GM21717 (cell line): ENCODE measurements around the gene SLC17A3.

ENCODE experiments used
- ATAC-seq: cut with Tn5 transposase; IDR thresholded peaks from one replicate; pipeline ENCODE4 v1.9.1; 2021; ENCODE audit warnings: mild to moderate bottlenecking, moderate library complexity; ENCODE audit not compliant: unreplicated experiment

Gene SLC17A3

DNA sequence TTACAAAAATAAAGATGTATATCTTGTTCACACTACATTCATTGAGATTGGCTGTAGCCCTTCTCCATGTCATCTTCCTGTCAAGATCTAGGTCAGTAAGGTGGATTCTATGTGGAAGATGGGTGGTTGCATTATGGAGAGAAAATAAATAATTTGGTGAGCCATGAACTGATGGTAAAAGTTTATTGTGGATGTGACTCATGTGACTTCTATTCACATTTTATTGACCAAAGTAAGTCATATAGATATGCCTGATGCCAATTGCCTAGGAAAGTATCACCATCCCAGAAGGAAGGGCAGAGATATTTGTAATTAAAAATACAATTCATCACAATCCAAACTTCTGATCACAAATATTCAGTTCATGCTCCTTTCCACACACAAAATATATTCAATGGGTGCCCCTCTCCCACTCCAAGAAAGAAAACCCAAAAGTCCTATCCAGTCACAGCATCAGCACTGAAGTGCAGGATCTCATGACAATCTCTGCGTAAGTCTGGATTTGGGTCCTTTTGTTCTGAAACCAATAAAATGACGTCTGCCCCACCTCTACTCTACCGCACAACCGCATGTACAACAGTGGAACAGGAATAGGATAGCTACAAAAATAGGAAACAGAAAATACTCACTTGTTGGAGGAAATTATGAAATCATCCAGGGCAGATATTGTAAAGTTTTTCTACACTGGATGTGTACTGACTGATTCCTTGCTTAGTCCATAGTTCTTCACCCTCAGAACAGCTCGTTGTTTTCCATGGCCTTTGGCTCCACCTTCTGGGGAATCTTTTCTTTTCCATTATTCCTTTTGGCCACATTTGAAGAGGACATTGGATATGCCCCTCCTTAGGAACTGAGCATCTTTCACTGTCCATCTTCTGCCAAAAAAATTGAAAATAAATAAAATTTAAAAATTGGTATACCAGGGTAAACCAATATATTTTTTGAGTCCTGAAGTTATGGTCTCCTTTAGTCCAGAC lies 16.1 kb upstream of the SLC17A3 start:
- ATAC-seq: no peak

DNA sequence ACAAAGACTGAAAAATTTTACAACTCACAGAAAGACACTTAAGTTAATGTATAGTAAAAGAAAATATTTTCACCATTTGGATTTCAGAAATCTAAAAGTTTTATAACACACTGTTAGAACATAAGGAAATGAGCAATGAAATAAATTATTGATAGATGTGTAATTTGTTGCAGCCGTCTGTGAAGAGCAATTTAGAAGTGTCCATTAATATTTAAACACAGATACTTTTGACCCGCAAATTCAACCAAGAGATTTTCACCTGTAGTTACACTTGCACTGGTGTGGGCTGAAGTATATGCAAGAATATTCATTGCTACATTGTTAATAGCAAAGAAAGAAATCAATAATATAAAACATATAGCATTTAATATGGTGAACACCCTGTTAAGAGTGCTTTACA lies 14.6 kb upstream of the SLC17A3 start:
- no peak for ATAC-seq

DNA sequence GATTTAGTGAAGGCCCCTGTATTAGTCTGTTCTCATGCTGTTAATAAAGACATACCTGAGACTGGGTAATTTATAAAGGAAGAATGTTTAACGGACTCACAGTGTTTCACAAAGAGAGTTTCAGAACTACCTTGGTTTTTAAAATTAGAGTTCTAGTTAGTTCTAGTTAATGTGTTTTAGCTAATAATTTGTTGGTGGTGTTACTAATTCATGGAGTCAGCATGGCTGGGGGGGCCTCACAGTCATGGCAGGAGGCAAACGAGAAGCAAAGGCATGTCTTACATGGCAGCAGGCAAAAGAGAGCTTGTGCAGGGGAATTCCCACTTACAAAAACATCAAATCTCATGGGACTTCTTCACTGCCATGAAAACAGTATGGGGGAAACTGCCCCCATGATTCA lies 12.0 kb upstream of the SLC17A3 start:
- ATAC-seq: no peak

DNA sequence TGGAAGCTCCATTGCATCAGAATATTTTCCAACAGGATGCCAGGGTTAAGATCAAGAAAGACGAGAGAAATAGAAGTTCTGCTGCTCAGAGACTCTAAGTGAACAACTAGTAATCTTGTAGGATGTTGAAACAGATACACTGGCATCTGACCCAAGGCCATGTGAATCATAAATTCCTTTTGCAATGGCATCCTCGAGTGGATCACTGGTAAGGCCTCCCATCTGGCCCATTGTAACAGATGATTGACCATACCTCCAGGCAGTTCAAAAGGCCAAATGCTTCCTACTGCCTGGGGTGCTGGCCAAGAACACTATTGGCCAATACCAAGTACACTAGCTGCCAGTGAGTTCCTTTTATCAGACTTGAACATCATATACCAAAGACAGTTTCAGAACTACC lies 9.9 kb upstream of the SLC17A3 start:
- no peak for ATAC-seq

DNA sequence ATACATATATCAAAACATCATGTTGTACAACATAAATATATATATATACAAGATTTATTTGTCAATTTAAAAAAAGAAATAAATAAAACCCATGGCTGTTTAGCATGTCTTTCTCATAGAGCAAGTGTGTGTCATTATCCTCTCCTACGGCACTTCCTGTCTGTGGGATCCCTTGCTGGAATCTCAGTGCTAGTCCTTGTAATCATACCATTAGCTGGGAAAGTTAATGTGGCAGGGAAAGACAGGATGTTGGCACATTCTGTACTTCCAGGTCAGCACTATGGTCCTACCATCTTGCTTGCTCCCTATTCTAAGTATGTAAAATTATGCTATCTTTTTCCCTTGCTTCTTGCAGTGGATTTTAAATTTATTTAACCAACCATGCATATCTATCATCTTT lies 9.5 kb upstream of the SLC17A3 start:
- no peak for ATAC-seq

DNA sequence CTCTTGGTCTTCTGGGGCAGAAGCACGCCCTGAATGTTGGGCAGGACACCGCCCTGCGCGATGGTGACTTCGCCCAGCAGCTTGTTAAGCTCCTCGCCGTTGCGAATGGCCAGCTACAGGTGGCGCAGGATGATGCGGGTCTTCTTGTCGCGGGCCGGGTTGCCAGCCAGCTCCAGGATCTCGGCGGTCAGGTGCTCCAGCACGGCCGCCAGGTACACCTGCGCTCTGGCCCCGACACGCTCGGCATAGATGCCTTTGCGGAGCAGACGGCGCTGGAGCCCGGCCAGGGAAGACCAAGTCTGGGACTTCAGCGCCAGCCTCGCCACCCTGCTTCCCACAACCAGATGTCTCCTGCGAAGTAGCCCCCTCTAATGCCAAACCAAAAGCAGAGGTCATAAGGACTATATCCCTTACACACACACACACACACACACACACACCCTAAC lies 8.0 kb upstream of the SLC17A3 start:
- no peak for ATAC-seq

DNA sequence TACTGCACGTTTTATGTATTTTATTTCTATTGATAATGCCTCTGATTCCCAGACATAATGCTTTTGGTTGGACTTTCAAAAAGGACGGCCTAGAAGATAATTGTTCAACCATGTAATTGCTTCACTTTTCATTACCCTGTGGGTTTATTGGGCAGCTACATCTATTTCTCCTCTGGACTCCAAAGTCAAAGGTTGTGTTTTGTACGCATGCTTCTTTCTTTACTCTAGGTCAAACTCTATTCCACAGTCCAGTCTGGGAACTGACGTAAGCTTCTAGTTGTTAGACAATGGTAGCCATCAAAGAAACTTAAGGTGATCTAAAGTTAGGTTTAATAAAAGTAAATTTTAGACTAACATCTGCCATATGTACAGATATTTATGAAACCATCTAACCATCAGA lies 6.6 kb upstream of the SLC17A3 start:
- no peak for ATAC-seq

DNA sequence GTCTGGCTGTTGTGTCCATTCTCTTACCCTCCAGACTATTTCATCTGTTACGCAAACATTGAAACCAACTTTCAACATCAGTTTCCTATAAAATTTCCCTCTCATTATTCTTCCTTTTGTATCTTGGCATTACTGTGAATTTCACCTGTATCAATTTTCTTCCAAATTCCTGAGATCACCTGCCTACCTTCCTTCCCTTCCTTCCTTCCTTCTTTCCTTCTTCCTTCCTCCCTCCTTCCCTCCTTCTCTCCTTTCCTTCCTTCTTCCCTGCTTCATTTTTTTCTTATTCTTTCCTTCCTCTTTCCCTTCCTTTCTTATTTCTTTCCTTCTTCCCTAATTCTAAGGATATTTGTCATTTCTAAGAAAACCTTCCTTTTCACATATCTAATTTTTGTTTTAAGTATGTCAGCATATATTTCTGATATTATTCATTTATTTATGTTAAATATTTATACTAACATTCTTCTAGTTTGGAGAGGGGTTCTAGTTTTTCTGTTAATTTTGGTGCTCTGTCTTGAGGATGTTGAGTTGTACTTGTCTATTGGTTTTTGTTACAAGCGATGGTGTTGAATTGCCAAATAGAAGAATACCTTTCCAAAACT lies 4.8 kb upstream of the SLC17A3 start:
- no peak for ATAC-seq

DNA sequence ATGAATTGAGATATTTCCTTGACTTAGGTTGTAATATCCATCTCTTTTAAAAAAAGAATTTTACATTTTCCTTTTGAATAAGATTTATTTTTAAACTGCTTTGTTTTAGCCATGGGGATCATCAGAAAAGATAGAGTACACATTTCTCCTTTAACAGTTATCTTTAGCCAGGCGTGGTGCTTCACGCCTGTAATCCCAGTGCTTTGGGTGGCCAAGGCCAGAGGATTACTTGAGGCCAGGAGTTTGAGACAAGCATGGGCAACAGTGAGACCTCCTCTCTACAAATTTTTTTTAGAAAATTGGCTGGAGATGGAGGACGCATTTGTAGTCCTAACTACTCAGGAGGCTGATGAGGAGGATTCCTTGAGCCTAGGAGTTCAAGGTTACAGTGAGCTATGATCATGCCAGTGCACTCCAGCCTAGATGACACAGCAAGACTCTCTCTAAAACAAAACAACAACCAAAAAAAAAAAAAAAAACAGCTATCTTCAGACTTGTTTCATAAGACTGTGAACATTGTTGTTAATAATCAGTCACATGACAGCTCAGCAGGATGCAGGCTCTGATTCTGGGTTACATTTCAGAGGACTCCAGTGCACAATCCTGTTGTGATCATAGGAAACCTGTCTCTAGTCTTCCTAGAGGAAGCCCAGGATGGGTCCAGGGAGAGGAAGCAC lies 2.0 kb upstream of the SLC17A3 start:
- ATAC-seq: no peak

DNA sequence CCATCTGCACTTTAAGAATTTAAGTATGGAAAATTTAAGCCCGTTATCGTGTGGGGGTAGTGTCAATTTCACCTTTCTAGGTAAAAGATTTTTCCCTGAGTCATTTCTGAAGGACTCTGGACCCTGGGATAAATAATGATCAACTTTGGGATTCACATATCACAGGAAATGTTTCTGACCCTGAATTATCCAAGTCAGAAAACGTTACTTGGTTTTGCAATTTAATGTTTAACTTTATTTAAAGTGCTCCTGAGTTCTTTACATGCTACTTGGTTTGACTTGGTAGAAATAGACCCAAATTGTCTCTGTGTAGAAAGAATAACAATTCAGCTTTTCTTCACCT lies 1.5 kb upstream of the SLC17A3 start:
- no peak for ATAC-seq

DNA sequence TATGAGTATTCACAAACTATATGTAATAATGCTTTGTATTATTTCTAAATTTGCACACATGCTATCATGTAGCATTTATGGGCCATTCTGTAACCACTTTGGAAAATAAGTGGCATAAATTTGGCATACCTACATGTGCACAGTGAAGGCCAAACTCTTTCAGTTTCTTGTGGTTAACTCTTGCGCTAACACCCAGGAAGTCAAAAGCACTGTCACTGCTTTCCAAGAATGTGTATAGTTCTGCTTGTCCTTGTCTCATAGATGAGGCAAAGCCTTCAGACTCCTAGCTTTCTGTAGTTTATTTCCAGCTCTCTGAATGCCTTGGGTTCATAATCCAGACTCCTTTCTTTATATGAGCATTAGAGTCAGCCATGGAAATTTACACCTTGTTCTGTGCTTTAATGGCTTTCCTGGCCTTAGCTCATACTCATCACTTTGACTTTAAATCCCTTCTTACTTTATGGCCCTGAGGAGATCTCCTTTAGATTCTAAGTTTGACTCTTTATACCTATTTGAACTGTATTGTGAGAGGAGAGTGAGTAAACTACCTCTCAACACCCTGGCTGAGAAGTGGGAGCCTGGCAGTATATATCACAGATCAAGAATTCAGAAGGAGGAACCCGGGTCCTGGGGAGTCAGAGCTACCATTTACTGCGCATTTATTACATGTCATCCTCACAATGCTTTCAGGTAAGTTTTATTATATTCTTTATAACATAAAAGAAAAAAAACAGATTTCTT lies 949 bp upstream of the SLC17A3 start:
- no peak for ATAC-seq

DNA sequence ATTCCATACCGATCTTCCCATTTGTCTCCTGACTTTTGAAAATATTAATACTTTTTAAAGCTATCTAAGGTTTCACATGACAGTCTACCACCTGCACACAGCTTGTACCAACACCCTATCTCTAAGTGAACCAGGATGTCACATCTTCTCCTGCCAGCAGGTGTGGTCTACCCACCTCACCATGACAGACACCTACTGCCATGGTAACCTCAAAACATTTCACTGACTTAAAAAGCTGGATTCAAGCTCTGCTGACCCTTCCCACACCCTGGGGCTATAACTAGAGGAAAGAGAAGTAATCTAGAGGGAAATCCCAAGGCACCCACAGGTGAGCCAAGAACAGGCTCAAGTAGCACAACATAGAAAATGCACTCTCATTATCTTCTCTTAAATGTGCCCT lies 1.2 kb downstream of the SLC17A3 start:
- no peak for ATAC-seq

DNA sequence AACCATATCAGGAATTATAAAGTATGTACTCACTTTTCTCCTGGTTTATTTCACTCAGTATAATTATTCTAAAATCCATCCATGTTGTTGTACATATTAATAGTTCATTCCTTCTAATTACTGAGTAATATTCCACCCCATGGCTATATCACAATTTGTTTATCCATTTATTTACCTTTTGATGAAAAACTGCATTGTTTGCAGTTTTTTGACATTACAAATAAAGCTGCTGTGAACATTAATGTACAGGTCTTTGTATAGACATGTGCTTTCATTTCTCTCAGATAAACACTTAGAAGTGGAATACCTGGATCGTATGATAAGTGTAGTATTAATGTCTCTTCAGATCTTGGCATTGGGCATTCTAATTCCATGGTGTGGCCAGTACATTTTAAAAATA lies 4.2 kb downstream of the SLC17A3 start:
- no peak for ATAC-seq

DNA sequence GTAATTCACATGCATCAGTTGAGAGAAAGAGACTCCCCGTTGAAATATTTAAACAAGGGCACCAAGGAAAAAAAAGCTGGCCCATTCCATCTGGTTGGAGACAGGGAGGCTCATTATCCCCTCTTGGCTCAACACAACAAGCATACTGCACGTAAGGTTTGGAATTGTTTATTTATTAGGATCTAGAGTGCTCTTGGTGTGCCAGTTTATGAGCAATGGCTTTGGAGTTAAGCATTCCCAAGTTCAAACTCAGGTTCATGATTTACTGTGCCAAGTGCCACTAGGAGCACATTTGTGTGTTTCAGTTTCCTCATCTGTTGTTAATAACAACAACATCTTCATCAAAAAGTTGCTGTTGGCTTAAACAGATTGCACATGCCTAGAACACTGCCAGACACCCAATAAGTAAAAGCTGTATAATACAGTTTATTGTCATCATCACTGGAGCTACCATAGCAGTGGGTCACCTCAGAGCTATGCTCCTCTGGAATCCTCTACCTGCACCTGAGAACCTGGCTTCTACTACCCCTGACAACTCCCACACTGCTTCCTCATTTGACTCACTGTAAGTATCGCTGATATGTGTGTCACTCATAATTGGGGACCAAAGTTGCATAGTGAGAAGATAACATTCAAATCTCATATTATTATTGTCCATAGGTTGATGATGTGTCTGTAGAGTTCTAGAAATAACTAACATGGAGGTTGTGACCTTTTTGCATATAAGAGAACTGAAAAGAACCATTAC lies 5.4 kb downstream of the SLC17A3 start:
- ATAC-seq: no peak

DNA sequence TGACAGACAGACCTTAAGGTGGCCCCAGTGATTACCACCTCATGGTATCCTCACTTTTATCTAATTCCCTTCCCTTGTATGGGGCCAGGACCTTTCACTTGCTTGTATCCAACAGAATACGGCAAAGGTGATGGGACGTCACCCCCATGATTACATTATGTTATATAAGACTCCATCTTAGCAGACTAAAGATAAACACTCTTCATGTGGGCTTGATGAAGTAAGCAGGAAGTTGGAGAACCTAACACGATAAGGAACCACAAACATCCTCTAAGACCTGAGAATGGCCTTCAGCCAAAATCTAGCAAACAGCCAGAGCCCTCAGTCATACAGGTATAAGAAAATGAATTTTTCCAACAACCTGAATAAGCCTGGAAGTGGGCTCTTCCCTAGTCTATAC lies 8.0 kb downstream of the SLC17A3 start:
- ATAC-seq: no peak

DNA sequence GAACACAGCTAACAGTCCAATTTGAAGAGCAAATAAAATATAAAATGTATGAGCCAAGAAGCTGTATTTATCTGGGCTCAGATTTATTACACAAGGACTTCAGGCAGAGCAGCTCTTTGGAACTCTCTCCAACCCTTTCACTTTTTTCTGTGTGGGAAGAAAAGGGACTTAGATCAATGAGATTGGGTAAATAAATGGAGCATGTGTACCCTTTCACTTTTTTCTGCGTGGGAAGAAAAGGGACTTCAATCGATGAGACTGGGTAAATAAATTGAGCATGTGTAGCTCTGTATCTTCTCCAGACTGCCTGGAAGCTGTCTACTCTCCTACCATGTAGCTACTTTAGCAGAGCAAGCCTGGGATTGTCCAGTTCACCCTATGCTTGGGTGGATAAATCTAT lies 10.7 kb downstream of the SLC17A3 start:
- no peak for ATAC-seq

DNA sequence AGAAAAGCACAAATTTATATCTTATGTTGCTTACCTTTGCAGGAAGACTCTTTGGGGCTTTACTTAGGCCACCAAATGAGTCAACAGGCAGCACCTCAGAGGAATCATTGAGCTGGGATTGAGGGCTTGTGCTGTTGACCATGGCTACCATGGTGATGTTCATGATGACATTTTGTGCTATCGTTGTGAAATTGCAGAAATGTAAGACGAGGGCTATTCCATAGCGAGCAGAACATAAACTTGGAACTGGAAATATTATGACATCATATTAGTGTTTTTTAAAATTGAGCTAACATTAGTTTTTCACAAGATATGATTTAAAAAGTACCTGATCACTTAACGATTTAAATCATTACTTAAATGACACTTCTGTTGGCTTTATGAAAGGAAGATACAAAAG lies 11.8 kb downstream of the SLC17A3 start:
- no peak for ATAC-seq

DNA sequence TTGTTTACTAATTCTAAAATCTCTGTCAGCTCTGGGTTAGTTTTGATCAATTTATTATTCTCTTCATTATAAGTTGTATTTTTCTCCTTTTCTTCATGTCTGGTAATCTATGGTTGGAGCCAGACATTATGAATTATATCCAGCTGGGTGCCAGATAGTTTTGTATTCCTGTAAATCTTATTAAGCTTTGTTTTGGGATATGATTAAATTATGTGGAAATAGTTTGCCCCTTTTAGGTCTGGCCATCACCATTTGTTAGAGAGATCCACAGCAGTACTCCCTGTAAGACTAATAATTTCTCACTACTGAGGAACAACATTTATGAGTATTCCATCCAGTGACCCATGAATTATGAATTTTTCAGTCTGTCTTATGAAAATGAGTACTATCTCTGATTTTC lies 21.3 kb downstream of the SLC17A3 start:
- no peak for ATAC-seq

DNA sequence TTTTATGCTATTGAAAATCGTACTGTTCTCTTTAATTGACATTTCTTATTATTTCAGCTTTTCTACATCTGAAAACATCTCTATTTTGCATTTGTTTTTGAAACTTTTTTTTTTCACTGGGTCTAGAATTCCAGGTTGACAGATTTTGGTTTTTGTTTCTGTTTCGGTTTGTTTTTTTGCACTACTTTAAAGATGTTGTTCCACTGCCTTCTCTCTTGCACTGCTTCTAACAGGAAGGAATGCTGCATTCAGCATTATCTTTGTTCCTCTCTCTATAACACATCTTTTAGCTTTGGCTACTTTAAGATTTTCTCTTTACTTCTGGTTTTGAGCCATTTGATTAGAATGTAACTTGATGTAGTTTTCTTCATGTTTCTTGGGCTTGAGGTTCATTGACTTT lies 22.1 kb downstream of the SLC17A3 start:
- ATAC-seq: no peak

DNA sequence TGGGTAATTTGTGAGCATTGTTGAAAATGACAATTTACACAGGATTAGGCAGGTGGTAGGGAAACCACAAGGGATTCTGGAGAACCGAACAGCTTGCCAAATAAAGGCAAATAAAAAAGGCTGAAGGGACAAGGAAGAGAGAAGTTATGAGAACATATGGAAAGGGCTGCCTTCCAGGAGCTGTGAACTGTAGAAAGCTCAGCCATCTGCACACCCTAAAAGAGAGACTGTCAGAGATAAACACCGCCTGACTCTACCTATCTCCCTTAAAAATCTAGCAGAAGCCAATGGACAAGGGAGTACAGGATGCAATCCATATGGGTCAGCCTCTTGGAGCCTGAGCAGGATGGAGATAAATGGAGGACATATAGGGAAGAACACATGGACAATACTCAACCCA lies 29.5 kb downstream of the SLC17A3 start:
- ATAC-seq: no peak

DNA sequence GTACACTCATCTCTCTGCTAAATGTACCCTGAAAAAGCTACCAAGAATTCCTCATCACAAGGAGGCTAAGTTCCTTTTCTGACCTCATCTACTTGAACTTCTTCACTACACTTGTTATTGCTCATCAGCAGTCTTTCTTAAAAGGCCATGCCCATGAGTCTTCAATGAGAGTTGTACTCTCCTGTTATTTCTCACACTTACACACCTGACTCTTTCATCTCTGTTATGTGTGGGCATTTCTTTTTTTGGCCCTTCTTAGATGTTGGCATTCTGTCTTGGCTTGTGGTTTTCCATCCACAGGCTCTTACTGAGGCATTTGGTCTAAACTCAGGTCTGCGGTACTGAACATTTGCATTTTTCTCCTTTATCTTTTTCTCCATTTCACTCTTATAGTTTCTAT lies 31.5 kb downstream of the SLC17A3 start:
- ATAC-seq: no peak
